Mucosa of rectum (tissue), 2 donors: Measurements from ENCODE around the gene GFER.
"Not testable (repeated sequence)": the region's sequence is repeated elsewhere in the genome, so short reads cannot be mapped to it uniquely, and the experiment has no call there.

Experiments
- H3K27ac ChIP-seq, 2 donors: one replicate each; pipeline ENCODE4 v1.7.0; 2013; ENCODE audit warnings: inconsistent platforms in 2 of 2, low read depth in 2 of 2, low read length in 2 of 2
- H3K27me3 ChIP-seq, 2 donors: one replicate each; pipeline ENCODE4 v1.7.0; 2013; ENCODE audit warnings: low read length in 2 of 2; ENCODE audit not compliant: control insufficient read depth in 2 of 2, insufficient read depth in 2 of 2
- H3K36me3 ChIP-seq, 2 donors: one replicate each; pipeline ENCODE4 v1.7.0; 2013; ENCODE audit warnings: low read length in 2 of 2; ENCODE audit not compliant: control insufficient read depth in 2 of 2, insufficient read depth in 2 of 2
- H3K4me1 ChIP-seq, 2 donors: one replicate each; pipeline ENCODE4 v1.7.0; 2013; ENCODE audit warnings: low read length in 2 of 2, mild to moderate bottlenecking in 1 of 2; ENCODE audit not compliant: control insufficient read depth in 2 of 2, insufficient read depth in 2 of 2
- H3K4me3 ChIP-seq, 2 donors: one replicate each; pipeline ENCODE4 v1.7.0; 2013; ENCODE audit warnings: low read length in 2 of 2
- H3K9ac ChIP-seq, 2 donors: one replicate each; pipeline ENCODE4 v1.7.0; 2013; ENCODE audit warnings: low read length in 2 of 2, low read depth in 1 of 2, mild to moderate bottlenecking in 1 of 2
- H3K9me3 ChIP-seq, 2 donors: one replicate each; pipeline ENCODE4 v1.7.0; 2013; ENCODE audit warnings: low read length in 2 of 2; ENCODE audit not compliant: control insufficient read depth in 2 of 2
- donor health status: healthy.
- donor health status: Normal muscosa, but diverticular disease.

The GFER gene

GRCh38 chr16:1983544-1984346, at the start of gene GFER:
GFER (plus strand) TSS chr16:1984193; CDS start chr16:1984219, 26 bp downstream.
- Histone ChIP-seq H3K27me3 (peaks cover 2 to 19% of the 10 kb centered on the region in 2 donors), H3K27ac (peak within 1 kb of the TSS; percentile 96 to 98), H3K36me3 (peaks cover 14 to 16% of the 10 kb centered on the region in 2 donors), H3K4me3 (peak within 1 kb of the TSS; percentile 68 to 76), H3K4me1 (peaks cover 54 to 68% of the 10 kb centered on the region in 2 donors), H3K9me3 (no peaks in the 10 kb centered on the region), H3K9ac (peak within 1 kb of the TSS; percentile 79 to 86)

- Histone ChIP-seq H3K9ac (no peak overlapping the region), H3K4me1 (peaks cover 19 to 27% of the 10 kb centered on the region in 2 donors), H3K27me3 (no peaks in the 10 kb centered on the region), H3K4me3 (no peak overlapping the region), H3K36me3 (peaks cover 10 to 24% of the 10 kb centered on the region in 2 donors), H3K9me3 (no peaks in the 10 kb centered on the region), H3K27ac (no peak overlapping the region)
Measured at GRCh38 chr16:1936945-1937479, 47.0 kb upstream of the GFER start.

- Histone ChIP-seq H3K4me3 (no peak overlapping the region), H3K27ac (peak overlapping the region in 1 of 2 donors; percentile 9), H3K27me3 (no peaks in the 10 kb centered on the region), H3K36me3 (peaks cover 10 to 24% of the 10 kb centered on the region in 2 donors), H3K9ac (no peak overlapping the region), H3K4me1 (peaks cover 28 to 31% of the 10 kb centered on the region in 2 donors), H3K9me3 (no peaks in the 10 kb centered on the region)
Measured at GRCh38 chr16:1938316-1938715, 45.7 kb upstream of the GFER start.

- Histone ChIP-seq H3K27me3 (no peaks in the 10 kb centered on the region), H3K4me1 (peaks cover 28 to 35% of the 10 kb centered on the region in 2 donors), H3K9ac (no peak overlapping the region), H3K27ac (peak overlapping the region in 1 of 2 donors; percentile 9), H3K4me3 (no peak overlapping the region), H3K36me3 (peaks cover 10 to 24% of the 10 kb centered on the region in 2 donors), H3K9me3 (no peaks in the 10 kb centered on the region)
Measured at GRCh38 chr16:1938910-1939309, 45.1 kb upstream of the GFER start.

GRCh38 chr16:1939833-1940232, 44.2 kb upstream of the GFER start:
- peak overlapping the region; percentile 48 to 77 for H3K27ac ChIP-seq

GRCh38 chr16:1940273-1941161, 43.5 kb upstream of the GFER start:
- peaks cover 28 to 37% of the 10 kb centered on the region in 2 donors for H3K4me1 ChIP-seq

More at GRCh38 chr16:1939833-1940232, 44.2 kb upstream of the GFER start:
- H3K4me3 ChIP-seq, H3K9me3 ChIP-seq, H3K27me3 ChIP-seq, H3K9ac ChIP-seq: not testable (repeated sequence)
- Histone ChIP-seq H3K36me3 (peaks cover 10 to 24% of the 10 kb centered on the region in 2 donors), H3K4me1 (peaks cover 28 to 37% of the 10 kb centered on the region in 2 donors)

GRCh38 chr16:1941162-1942046, 42.6 kb upstream of the GFER start:
- Histone ChIP-seq H3K27me3 (no peaks in the 10 kb centered on the region), H3K4me3 (peak overlapping the region; percentile 80 to 94), H3K27ac (peak overlapping the region; percentile 48 to 81), H3K36me3 (peaks cover 10 to 24% of the 10 kb centered on the region in 2 donors), H3K4me1 (peaks cover 28 to 37% of the 10 kb centered on the region in 2 donors), H3K9me3 (no peaks in the 10 kb centered on the region), H3K9ac (peak overlapping the region; percentile 15 to 47)

More at GRCh38 chr16:1940273-1941161, 43.5 kb upstream of the GFER start:
- Histone ChIP-seq H3K27me3 (no peaks in the 10 kb centered on the region), H3K9ac (peak overlapping the region; percentile 15 to 32), H3K4me3 (peak overlapping the region in 1 of 2 donors; percentile 5), H3K36me3 (peaks cover 10 to 24% of the 10 kb centered on the region in 2 donors), H3K9me3 (no peaks in the 10 kb centered on the region), H3K27ac (peak overlapping the region; percentile 48 to 77)

- Histone ChIP-seq H3K4me3 (peak overlapping the region; percentile 80 to 94), H3K27ac (peak overlapping the region; percentile 81 to 84), H3K36me3 (peaks cover 10 to 19% of the 10 kb centered on the region in 2 donors), H3K9me3 (no peaks in the 10 kb centered on the region), H3K27me3 (no peaks in the 10 kb centered on the region), H3K4me1 (peaks cover 28 to 37% of the 10 kb centered on the region in 2 donors), H3K9ac (peak overlapping the region; percentile 83 to 90)
Measured at GRCh38 chr16:1942047-1942809, 41.8 kb upstream of the GFER start.
